GM12874 (cell line): ENCODE measurements around the gene CYB561D1.

Source experiments
- CTCF ChIP-seq: IDR thresholded peaks from 2 replicates; pipeline ENCODE4 v1.5.1; 2011; ENCODE audit warnings: low read depth, mild to moderate bottlenecking, control low read depth, low read length, moderate library complexity; ENCODE audit not compliant: insufficient read depth

The CYB561D1 gene

GRCh38 chr1:109477821-109478220, 16.1 kb upstream of the CYB561D1 start:
- TF ChIP-seq CTCF: no peak

- TF ChIP-seq CTCF: no peak
Measured at GRCh38 chr1:109478806-109479205, 15.1 kb upstream of the CYB561D1 start.

GRCh38 chr1:109479311-109479710, 14.6 kb upstream of the CYB561D1 start:
- no peak for TF ChIP-seq CTCF

- no peak for TF ChIP-seq CTCF
Measured at GRCh38 chr1:109479901-109480300, 14.0 kb upstream of the CYB561D1 start.

- TF ChIP-seq CTCF: no peak
Measured at GRCh38 chr1:109481646-109482045, 12.2 kb upstream of the CYB561D1 start.

GRCh38 chr1:109482242-109482641, 11.7 kb upstream of the CYB561D1 start:
- TF ChIP-seq CTCF: no peak

GRCh38 chr1:109482791-109483671, 10.9 kb upstream of the CYB561D1 start:
- TF ChIP-seq CTCF: 0 out of 2 replicates have a peak, but pooled peaks have one; percentile 26
